Peyer's patch (tissue), 4 donors: ENCODE data around the gene TUBGCP3.

ENCODE experiments used
- CTCF ChIP-seq, 6 experiments: fragments of 450-650 bp in 4 of 6; fragments of 200-600 bp in 2 of 6; sonication (generic) in 1 of 6; IDR thresholded peaks; one replicate each; pipeline ENCODE4 v1.5.1; 2017 to 2019; ENCODE audit warnings: antibody characterized with exemption in 6 of 6, mild to moderate bottlenecking in 3 of 6, moderate library complexity in 1 of 6
- POLR2A ChIP-seq, 2 donors: fragments of 450-650 bp; IDR thresholded peaks; one replicate each; pipeline ENCODE4 v1.5.1; 2017; ENCODE audit warnings: antibody characterized with exemption in 2 of 2, mild to moderate bottlenecking in 2 of 2, moderate library complexity in 2 of 2

- no peak for TF ChIP-seq CTCF (IDR thresholded peaks at IDR 0.05)
- TF ChIP-seq POLR2A (IDR thresholded peaks at IDR 0.05), result no peak
These were observed 140.6 kb downstream of the TUBGCP3 start for GRCh38 chr13:112447306-112447705.
